Measurements from ENCODE around the gene NFIA.
"Not testable (repeated sequence)": the region's sequence is repeated elsewhere in the genome, so short reads cannot be mapped to it uniquely, and the experiment has no call there.

NFIA gene

GRCh38 chr1:61053712-61054600 is 28.4 kb upstream of the NFIA start:
- peak overlapping the region; percentile 48; the same call in 1 of the 2 replicates for H3K4me3 ChIP-seq (ENCODE audit: low read length)
- TF ChIP-seq ZNF274 (IDR thresholded peaks at IDR 0.05; ENCODE audit: low read depth, low read length): no peak

GRCh38 chr1:61054601-61054993 is 27.8 kb upstream of the NFIA start:
- H3K4me3 ChIP-seq (ENCODE audit: low read length): no peak overlapping the region
- no peak for TF ChIP-seq ZNF274 (IDR thresholded peaks at IDR 0.05; ENCODE audit: low read depth, low read length)

- no peak for TF ChIP-seq ZNF274 (IDR thresholded peaks at IDR 0.05; ENCODE audit: low read depth, low read length)
- H3K4me3 ChIP-seq (ENCODE audit: low read length): no peak overlapping the region
Observed at GRCh38 chr1:61055110-61055614, 27.2 kb upstream of the NFIA start.

GRCh38 chr1:61056196-61056572 is 26.2 kb upstream of the NFIA start:
- no peak for TF ChIP-seq ZNF274 (IDR thresholded peaks at IDR 0.05; ENCODE audit: low read depth, low read length)
- no peak overlapping the region for H3K4me3 ChIP-seq (ENCODE audit: low read length)

- no peak for TF ChIP-seq ZNF274 (IDR thresholded peaks at IDR 0.05; ENCODE audit: low read depth, low read length)
- H3K4me3 ChIP-seq (ENCODE audit: low read length): peak overlapping the region; percentile 72
Observed at GRCh38 chr1:61056573-61057439, 25.6 kb upstream of the NFIA start.

GRCh38 chr1:61058483-61059245 is 23.7 kb upstream of the NFIA start:
- no peak overlapping the region for H3K4me3 ChIP-seq (ENCODE audit: low read length)
- TF ChIP-seq ZNF274 (IDR thresholded peaks at IDR 0.05; ENCODE audit: low read depth, low read length): no peak

- not testable (repeated sequence) for H3K4me3 ChIP-seq (ENCODE audit: low read length)
Observed at GRCh38 chr1:61061601-61062000, 20.8 kb upstream of the NFIA start.

GRCh38 chr1:61064673-61065072 is 17.7 kb upstream of the NFIA start:
- TF ChIP-seq ZNF274 (IDR thresholded peaks at IDR 0.05; ENCODE audit: low read depth, low read length): no peak
- H3K4me3 ChIP-seq (ENCODE audit: low read length): no peak overlapping the region

GRCh38 chr1:61067446-61068019 is 14.8 kb upstream of the NFIA start:
- TF ChIP-seq ZNF274 (IDR thresholded peaks at IDR 0.05; ENCODE audit: low read depth, low read length): no peak
- H3K4me3 ChIP-seq (ENCODE audit: low read length): no peak overlapping the region

- TF ChIP-seq ZNF274 (IDR thresholded peaks at IDR 0.05; ENCODE audit: low read depth, low read length): no peak
- H3K4me3 ChIP-seq (ENCODE audit: low read length): no peak overlapping the region
Observed at GRCh38 chr1:61070054-61070453, 12.3 kb upstream of the NFIA start.

- no peak overlapping the region for H3K4me3 ChIP-seq (ENCODE audit: low read length)
- TF ChIP-seq ZNF274 (IDR thresholded peaks at IDR 0.05; ENCODE audit: low read depth, low read length): no peak
Observed at GRCh38 chr1:61071205-61072130, 10.9 kb upstream of the NFIA start.

GRCh38 chr1:61073871-61074270 is 8.5 kb upstream of the NFIA start:
- TF ChIP-seq ZNF274 (IDR thresholded peaks at IDR 0.05; ENCODE audit: low read depth, low read length): no peak
- no peak overlapping the region for H3K4me3 ChIP-seq (ENCODE audit: low read length)

GRCh38 chr1:61075833-61076232 is 6.5 kb upstream of the NFIA start:
- not testable (repeated sequence) for H3K4me3 ChIP-seq (ENCODE audit: low read length)
